ENCODE measurements around the gene CACNB2. TPM values are rescaled to one million over a fixed set of nuclear protein-coding genes. Genes with fewer than 3 reads are reported as not detected.

Gene CACNB2
- total RNA-seq, 2 donors from 2014 or later: 5.5 to 17.4 TPM

DNA sequence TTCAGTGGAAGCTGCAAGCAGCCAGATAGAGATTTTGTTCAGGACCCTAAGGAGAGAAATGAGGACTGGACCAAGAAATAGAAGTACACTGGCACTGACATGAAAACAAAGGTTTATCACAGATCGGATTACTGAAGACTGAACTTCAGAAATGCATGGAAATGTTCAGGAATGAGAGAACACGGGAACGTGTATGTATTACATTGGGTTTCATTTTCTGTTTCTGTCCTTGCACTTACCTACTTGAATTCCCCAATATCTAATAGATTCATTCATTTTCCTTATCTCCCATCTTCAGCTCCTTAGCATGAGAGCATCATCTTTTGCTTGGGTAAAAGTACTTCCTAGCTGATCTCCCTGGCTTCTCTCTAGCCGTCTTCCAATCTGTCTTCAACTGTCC lies 114.5 kb downstream of the CACNB2 start:
- no peak overlapping the region for H3K4me3 ChIP-seq
- WGBS: 92% methylated on average over 4 of the region's 4 CpGs
- TF ChIP-seq, protein P1, sequence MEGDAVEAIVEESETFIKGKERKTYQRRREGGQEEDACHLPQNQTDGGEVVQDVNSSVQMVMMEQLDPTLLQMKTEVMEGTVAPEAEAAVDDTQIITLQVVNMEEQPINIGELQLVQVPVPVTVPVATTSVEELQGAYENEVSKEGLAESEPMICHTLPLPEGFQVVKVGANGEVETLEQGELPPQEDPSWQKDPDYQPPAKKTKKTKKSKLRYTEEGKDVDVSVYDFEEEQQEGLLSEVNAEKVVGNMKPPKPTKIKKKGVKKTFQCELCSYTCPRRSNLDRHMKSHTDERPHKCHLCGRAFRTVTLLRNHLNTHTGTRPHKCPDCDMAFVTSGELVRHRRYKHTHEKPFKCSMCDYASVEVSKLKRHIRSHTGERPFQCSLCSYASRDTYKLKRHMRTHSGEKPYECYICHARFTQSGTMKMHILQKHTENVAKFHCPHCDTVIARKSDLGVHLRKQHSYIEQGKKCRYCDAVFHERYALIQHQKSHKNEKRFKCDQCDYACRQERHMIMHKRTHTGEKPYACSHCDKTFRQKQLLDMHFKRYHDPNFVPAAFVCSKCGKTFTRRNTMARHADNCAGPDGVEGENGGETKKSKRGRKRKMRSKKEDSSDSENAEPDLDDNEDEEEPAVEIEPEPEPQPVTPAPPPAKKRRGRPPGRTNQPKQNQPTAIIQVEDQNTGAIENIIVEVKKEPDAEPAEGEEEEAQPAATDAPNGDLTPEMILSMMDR (IDR thresholded peaks at IDR 0.05): no peak
- TF ChIP-seq POLR2A (IDR thresholded peaks at IDR 0.05): no peak
- no peak for TF ChIP-seq POLR2AphosphoS5 (IDR thresholded peaks at IDR 0.05)
- no peak for DNase-seq (ENCODE audit: low spot score)
- no peaks in the 10 kb centered on the region for H3K9me3 ChIP-seq
- no peaks in the 10 kb centered on the region for H3K27me3 ChIP-seq (replicated peaks; ENCODE audit: insufficient read depth)
- no peaks in the 10 kb centered on the region for H3K36me3 ChIP-seq
- no peaks in the 10 kb centered on the region for H3K4me1 ChIP-seq (replicated peaks)
- H3K27ac ChIP-seq: no peak overlapping the region
- intact Hi-C loops (cut with DNase I): no loop called here

DNA sequence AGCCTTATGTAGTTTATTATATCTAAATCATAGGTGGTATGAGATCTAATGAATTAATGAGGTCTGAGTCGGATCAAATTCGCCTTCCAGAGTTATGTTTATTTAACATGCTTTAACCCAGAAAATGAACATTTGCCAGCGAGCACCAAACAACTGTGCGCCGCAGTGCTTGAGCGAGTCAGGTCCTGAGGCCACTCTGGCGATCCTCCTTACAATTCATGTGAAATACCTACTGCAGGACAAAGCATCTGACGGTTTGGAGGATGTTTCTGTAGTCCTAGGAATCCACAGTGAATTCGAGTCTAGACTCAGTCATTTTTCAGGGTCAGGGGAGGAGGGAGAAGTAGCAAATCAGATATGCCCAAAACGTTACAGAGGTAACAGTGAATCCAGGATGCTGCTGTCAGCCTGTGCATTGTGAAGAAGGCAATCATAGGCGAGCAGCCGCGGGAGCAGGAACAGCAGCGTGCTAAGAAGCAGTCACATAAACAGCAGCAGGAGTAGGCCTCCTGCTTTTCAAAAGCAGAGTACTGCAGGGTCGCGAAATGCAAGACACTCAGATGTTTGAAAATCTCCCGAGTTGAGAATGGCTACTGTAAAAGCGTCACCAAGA lies 120.2 kb downstream of the CACNB2 start:
- no peaks in the 10 kb centered on the region for H3K9me3 ChIP-seq
- no peaks in the 10 kb centered on the region for H3K27me3 ChIP-seq (replicated peaks; ENCODE audit: insufficient read depth)
- H3K27ac ChIP-seq: no peak overlapping the region
- no peak for DNase-seq (ENCODE audit: low spot score)
- no peaks in the 10 kb centered on the region for H3K36me3 ChIP-seq
- intact Hi-C loops (cut with DNase I): no loop called here
- 20% methylated on average over 18 of the region's 18 CpGs for whole genome bisulfite sequencing
- TF ChIP-seq POLR2A (IDR thresholded peaks at IDR 0.05) (no peak), POLR2AphosphoS5 (IDR thresholded peaks at IDR 0.05) (no peak)
- TF ChIP-seq, protein P1 (IDR thresholded peaks at IDR 0.05): no peak
- no peak overlapping the region for H3K4me3 ChIP-seq
- H3K4me1 ChIP-seq (replicated peaks): no peaks in the 10 kb centered on the region

DNA sequence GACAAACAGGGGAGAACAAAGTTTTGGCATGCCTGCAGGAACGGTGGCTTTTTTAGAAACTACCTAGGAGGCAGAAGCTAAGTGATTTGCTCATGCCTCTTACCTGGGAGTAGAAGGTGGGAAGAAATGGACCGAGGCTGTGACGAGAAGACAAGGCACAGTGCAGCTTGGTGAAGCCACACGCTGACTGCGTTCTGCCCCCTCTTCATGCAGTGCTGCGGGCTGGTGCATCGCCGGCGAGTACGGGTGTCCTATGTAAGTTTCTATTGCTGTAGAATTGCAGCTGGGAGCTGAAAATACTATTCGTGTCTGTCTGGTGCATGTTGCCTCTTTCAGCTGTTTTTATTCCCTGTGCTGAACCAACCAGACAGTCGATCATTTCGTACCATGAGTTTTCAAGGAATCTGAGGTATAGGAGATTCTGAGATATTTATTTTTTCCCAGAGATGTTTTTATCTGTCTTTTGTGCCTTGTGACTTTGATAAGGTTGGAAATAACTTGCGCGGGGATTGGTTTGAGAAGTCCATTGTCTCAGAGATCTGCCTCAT lies 120.9 kb downstream of the CACNB2 start:
- H3K4me1 ChIP-seq (replicated peaks): no peaks in the 10 kb centered on the region
- no peak overlapping the region for H3K27ac ChIP-seq
- intact Hi-C loops (cut with DNase I): no loop called here
- no peak overlapping the region for H3K4me3 ChIP-seq
- TF ChIP-seq POLR2AphosphoS5 (IDR thresholded peaks at IDR 0.05) (no peak), POLR2A (IDR thresholded peaks at IDR 0.05) (no peak)
- TF ChIP-seq, protein P1 (IDR thresholded peaks at IDR 0.05): no peak
- no peak for DNase-seq (ENCODE audit: low spot score)
- H3K9me3 ChIP-seq: no peaks in the 10 kb centered on the region
- 24% methylated on average over 15 of the region's 15 CpGs for WGBS
- no peaks in the 10 kb centered on the region for H3K36me3 ChIP-seq
- no peaks in the 10 kb centered on the region for H3K27me3 ChIP-seq (replicated peaks; ENCODE audit: insufficient read depth)

DNA sequence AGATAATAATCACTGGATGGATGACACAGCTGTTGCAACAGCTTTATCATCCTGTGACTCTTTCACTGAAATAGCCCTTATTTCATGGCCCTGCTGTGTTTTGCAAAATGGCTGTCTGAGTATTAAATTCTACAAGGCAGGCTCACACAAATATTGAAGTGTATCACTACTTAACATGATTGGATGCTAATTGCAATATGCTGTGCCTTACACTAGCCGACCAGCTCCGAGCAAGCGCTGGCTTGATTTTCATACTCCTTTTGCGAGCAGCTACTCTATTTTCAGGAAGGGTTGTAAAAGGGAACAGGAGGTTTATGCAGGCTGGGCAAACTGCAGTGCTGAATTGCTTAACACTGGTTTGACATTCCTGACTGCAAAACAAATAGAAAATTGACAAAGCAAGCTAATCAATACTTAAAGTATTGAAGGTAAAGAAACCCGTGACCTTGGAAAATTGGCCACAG lies 121.6 kb downstream of the CACNB2 start:
- no peak overlapping the region for H3K27ac ChIP-seq
- H3K4me3 ChIP-seq: no peak overlapping the region
- no peak for DNase-seq (ENCODE audit: low spot score)
- intact Hi-C loops (cut with DNase I): no loop called here
- WGBS: 37% methylated on average over 5 of the region's 5 CpGs
- no peaks in the 10 kb centered on the region for H3K4me1 ChIP-seq (replicated peaks)
- H3K9me3 ChIP-seq: no peaks in the 10 kb centered on the region
- H3K27me3 ChIP-seq (replicated peaks; ENCODE audit: insufficient read depth): no peaks in the 10 kb centered on the region
- no peaks in the 10 kb centered on the region for H3K36me3 ChIP-seq
- TF ChIP-seq POLR2AphosphoS5 (IDR thresholded peaks at IDR 0.05) (no peak), POLR2A (IDR thresholded peaks at IDR 0.05) (no peak)

DNA sequence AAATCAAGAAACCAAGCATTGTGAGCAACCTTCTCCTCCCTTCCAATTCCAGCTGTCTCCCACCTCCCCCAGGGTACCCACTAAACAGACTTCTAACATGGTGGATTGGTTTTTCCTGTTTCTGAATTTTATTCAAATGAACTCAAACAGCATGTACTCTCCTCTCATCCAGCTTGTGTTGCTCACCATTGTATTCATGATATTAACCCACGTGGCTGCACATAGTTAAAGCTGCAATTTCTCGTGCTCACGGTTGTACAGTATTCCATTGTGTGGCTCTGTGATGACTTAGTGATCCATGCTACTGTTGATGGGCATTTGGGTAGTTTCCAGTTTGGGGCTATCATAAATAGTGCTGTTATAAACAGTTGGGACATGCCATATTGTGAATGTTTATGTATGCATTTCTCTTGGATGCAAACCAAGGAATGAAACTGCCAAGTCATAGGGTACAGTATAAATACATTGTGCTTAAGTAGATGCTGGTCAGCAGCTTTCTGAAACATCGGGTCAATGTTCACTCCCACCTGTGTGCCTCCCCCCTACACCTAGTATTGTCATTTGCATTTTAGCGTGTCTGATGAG lies 124.3 kb downstream of the CACNB2 start:
- intact Hi-C loops (cut with DNase I): no loop called here
- 71% methylated on average over 5 of the region's 5 CpGs for WGBS
- no peak for DNase-seq (ENCODE audit: low spot score)
- Histone ChIP-seq H3K27ac (no peak overlapping the region), H3K4me3 (no peak overlapping the region), H3K9me3 (no peaks in the 10 kb centered on the region), H3K36me3 (no peaks in the 10 kb centered on the region), H3K27me3 (replicated peaks; ENCODE audit: insufficient read depth) (no peaks in the 10 kb centered on the region), H3K4me1 (replicated peaks) (no peaks in the 10 kb centered on the region)
- TF ChIP-seq POLR2AphosphoS5 (IDR thresholded peaks at IDR 0.05) (no peak), POLR2A (IDR thresholded peaks at IDR 0.05) (no peak)
- TF ChIP-seq, protein P1 (IDR thresholded peaks at IDR 0.05): no peak

Measured in prostate gland (tissue), 2 donors.